GM18858 (cell line): Measurements from ENCODE around the gene DMGDH.
A peak's percentile ranks its signal among the peaks of the same experiment; 100 is the strongest.

Source experiments
- ATAC-seq: cut with Tn5 transposase; IDR thresholded peaks from one replicate; pipeline ENCODE4 v1.9.1; 2021; ENCODE audit not compliant: unreplicated experiment

DMGDH gene

GRCh38 chr5:78979117-78979742 is 90.2 kb downstream of the DMGDH start:
- ATAC-seq, result no peak

DNA sequence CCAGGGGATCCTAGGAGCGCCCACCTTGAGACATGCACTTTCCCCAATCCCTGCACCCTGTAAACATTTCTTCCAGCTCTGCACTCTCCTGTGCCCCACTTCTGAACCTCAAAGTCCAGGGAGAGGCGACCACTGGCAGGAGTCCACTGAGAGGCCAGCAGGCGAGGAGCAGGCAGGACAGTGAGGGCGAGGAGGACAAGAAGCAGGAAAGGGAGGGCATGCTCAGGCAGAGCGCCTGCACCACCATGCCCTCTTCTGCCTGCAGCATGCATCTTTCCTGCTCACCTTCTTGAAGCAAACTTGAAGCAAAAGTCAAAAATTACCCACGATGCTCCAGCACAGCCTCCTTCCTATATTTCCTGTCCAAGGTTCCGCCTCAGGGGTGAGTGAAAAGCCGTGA is 94.4 kb downstream of the DMGDH start:
- ATAC-seq, result no peak

DNA sequence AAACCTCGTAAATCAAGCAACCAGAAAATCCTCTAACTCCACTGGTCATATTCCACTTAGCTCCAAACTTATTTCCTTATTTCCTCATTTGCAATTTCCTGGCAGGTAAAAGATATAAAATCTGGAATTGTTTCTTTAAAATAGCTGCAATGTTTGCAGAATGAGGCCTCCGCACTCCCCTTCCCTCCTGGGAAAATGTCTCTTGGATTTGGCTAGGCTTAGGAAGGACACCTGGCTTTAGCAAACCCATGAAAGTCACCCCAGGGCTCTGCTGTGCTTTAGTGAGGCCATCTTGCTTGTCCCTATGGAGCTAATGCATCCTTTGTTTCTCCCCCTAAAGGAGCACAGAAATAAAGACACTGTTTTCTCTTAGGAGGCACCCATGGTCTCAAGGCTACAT is 94.9 kb downstream of the DMGDH start:
- no peak for ATAC-seq

DNA sequence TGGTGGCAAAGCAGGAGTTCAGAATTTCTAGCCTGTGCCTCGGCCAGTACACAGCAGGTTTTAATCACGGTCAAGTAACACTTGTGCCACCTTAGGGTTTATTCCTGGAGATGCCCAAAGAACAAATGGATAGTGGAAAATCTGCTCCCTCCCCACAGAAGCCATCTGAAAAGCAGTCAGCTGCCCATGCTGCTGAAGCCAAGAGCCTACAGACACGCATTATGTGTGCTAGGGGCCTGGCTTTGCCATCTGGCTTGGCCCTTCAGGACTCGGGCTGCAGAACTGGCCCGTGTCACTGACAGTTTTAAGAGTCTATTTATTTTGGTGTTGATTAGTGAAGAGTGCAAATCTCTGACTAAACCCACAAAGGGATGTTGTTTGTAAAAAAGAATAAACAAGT is 95.5 kb downstream of the DMGDH start:
- no peak for ATAC-seq

DNA sequence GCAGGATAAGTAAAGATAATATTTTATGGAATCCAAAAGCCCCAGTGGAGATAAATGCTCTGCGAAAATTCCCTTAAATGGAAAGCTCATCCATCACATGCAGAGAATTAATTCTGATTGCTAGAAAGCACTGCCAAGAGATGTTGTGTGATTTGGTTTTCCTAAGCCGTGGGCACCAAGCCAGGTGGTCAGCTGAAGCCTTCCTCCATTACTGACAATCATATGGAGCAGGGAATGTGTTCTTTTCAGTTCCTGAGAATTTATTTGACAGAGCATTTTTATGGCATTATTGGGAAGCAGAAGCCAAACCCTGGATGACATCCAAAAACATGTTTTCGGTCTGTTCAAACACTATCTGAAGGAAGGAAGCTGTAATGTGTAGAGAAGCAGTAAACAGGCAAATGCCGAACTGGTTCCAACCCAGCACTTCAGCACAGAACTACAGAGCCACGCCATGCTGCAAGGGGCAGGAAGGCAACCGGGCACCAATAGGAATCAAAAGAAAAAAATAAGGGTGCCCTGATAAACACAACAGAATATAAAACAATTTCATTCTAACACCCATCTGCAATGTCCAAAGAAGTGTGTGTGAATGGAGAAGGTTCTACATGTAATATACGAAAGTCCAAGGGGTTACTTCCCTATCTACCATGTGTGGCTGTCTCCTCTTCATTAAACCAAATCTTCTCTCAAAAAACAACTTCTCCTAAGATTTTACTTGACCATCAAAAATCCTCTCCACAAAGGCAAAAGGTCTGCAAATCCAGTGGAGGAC is 96.6 kb downstream of the DMGDH start:
- no peak for ATAC-seq

GRCh38 chr5:78971998-78972397 is 97.5 kb downstream of the DMGDH start:
- ATAC-seq, result no peak

GRCh38 chr5:78968781-78969180 is 100.7 kb downstream of the DMGDH start:
- ATAC-seq, result no peak

DNA sequence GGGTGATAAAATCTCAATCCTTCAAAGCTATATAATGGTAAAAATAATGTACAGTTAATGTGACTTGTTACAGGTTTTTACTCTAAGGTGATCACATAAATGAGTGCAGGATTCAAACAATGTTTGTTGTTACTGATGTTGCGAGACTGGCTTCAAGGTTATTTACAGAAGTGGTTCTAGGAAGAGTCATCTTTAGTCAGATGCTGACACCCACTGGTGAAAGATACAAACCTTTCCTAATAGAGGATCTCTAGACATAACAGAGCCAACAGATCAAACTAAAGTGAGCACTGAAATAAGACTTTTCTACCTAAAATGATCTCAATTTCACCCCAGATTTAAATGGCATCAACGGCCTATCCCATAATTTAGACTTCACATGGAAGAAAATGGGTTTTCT is 104.6 kb downstream of the DMGDH start:
- peak; percentile 69 for ATAC-seq

DNA sequence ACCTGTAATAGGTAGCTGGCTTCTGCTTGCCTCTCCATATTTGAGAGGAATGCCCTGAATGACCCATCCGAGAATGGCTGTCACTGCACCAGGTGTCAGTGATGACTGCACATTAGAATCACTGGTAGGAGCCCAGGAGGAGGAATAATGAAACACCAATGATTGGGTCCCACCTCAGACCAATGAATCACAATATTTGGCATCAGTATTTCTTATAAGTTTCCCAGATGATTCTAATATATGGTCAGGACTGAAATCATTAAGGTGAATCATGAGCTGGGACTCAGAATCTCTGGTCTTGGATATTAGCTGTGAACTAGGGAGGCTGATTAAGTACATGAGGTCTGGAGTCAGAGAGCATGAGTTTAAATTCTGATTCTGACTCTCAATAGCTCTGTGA is 107.7 kb downstream of the DMGDH start:
- no peak for ATAC-seq

- ATAC-seq, result no peak
Measured at GRCh38 chr5:78959767-78960166, 109.7 kb downstream of the DMGDH start.

DNA sequence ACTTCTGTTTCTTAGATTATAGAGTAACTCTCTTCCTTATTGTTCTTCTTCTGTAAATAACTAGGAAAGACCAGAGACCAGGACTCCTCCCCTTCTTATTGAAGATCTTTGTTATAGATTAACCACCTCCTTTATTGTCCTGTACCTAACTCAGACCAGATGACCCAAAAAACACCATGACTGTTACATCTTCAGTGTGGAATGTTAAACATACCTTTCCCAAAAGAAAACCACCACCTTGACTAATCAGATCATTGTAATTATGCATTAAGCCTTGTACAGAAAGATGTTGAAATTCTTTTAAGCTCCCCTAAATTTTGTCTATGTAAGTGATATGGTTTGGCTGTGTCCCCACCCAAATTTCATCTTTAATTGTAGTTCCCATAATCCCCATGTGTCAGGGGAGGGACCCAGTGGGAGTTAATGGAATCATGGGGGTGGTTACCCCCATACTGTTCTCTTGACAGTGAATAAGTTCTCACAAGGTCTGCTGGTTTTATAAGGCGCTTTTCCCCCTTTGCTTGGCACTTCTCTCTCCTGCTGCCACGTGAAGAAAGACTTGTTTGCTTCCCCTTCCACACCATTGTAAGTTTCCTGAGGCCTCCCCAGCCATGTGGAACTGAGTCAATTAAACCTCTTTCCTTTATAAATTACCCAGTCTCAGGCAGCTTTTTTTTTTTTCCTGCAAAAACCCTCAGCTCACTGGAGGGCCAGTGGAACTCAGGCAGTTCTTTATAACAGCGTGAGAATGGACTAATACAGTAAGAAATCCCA is 110.6 kb downstream of the DMGDH start:
- ATAC-seq, result no peak

- no peak for ATAC-seq
Measured at GRCh38 chr5:78956901-78957300, 112.6 kb downstream of the DMGDH start.

DNA sequence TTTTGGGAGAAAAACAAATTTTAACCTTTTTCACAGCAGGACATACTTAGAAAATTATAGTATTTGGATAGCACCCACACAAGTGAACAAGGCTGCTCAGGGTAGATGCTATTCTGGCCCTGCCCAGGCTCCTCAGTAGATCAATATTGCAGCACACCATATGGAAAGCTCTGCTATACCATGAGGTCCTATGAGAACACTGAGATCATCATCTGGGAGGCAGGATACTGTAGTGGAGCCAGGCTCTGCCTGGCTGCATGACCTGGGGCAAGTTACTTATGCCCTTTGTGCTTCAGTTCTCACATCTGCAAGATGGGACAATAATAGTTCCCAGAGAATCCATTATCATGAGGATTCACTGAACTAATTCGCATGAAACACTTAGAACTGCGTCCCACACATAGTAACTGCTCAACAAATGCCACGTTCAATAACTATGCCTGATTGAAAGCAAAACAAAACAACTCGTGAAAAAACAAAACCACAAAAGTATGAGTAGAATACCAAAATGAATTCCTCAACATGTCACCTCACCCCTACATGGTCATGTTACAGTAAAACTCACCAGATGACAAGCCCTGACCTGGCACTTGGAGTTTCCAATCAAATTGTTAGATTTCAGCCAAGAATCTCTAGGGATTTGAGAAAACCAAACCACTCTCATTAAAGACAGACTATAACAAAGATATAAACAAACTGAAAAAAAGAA is 116.2 kb downstream of the DMGDH start:
- ATAC-seq, result no peak
